ENCODE measurements around the gene MAPRE2. TPM values are rescaled to one million over a fixed set of nuclear protein-coding genes. Genes with fewer than 3 reads are reported as not detected.

MAPRE2 gene
- polyA plus RNA-seq: 100 to 1,000 TPM; 134 to 265 (median 224) TPM

DNA sequence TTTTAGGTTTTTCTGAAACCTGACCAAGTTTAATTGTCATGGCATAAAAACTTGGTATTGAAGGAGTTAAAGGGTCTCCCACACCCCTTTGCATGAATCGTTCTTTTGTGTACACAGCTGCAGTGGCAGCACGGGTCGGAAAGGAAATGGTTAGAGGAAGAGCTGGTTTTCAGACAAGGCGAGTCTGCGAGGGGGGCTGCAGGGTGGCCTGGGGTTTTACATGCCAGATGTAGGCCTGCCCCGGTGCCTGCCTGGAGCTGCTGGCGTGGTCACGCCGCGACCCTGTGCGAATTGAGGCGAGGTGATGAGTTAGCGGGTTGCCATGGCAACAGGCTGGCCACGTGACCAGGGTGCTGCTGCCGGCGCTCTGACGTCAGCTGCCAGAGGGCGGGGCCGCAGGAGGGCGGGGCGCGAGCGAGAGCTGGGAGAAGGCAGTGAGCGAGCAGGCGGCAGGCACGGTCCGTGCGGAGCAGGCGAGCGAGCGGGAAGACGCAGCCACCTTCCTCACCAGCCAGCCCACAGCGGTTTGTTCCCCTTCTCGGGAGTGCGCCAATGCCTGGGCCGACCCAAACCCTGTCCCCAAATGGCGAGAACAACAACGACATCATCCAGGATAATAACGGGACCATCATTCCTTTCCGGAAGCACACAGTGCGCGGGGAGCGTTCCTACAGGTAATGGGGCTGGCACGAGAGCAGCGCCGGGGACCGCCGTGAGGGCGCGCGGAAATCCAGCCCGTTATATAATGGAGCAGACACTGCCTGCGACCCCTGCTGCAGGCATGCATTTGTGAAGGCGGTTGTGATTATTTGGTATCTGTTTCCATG, at the start of gene MAPRE2:
Gene MAPRE2, plus strand, starts transcription at position 426 of the 827 bp plus-strand sequence. Its CDS starts 127 bp downstream, at position 553.
- Mint-ChIP-seq H3K4me3 (peak within 1 kb of the TSS; percentile 87 to 98 (median 92)), H3K4me1 (peaks cover 74 to 97% of the 10 kb centered on the region in 2 donors), H3K36me3 (no peaks in the 10 kb centered on the region), H3K27me3 (ENCODE audit: low read depth in 3 of 3) (peaks cover 20 to 24% (median 22%) of the 10 kb centered on the region in 3 donors), H3K9me3 (no peaks in the 10 kb centered on the region), H3K27ac (peak within 1 kb of the TSS; percentile 93 to 100 (median 98))
- peak; percentile 100 for DNase-seq

DNA sequence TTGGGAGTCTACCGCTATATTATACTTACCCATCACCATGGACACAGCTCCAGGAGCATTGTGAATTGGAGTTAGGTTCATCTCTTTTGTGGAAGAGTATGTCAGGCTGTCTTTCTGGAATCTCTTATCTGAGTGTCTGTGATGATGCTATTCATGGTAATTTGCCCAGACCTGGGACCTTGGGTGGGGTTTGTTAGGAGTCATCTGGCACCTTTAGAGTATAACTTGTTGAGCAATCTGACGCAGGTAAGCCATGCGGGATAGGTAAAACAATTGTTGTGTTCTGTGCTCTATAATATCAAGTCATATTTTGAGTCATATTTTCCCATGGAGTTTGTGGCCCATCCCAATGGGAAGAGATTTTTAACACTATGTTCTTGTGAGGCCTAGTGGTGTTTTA, 49.7 kb upstream of the MAPRE2 start:
- H3K4me3 Mint-ChIP-seq: no peak overlapping the region
- H3K4me1 Mint-ChIP-seq: no peaks in the 10 kb centered on the region
- H3K27ac Mint-ChIP-seq: peak overlapping the region in 1 of 6 donors; percentile 1
- no peak for DNase-seq
- no peaks in the 10 kb centered on the region for H3K9me3 Mint-ChIP-seq
- no peaks in the 10 kb centered on the region for H3K27me3 Mint-ChIP-seq (ENCODE audit: low read depth in 3 of 3)
- H3K36me3 Mint-ChIP-seq: peaks cover 0 to 15% (median 11%) of the 10 kb centered on the region in 3 donors

DNA sequence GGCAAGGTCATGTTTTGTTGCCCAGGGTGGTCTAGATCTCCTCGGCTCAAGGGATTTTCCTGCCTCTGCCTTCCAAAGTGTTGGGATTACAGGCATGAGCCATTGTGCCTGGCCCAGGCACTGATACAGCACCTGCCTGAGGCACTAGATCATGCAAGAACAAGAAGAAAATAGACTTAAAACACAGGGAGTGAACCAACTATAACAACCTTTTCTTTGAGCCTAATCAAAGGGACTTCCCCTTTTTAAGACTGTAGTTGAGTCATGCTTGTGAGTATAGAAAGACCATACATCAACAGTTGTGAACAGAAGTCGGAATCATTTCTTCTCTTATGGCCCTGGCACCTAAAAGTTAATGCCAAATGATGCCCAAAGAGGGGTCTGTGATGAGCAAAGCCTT, 47.9 kb upstream of the MAPRE2 start:
- Mint-ChIP-seq H3K4me3 (no peak overlapping the region), H3K36me3 (peaks cover 0 to 15% (median 11%) of the 10 kb centered on the region in 3 donors)

DNA sequence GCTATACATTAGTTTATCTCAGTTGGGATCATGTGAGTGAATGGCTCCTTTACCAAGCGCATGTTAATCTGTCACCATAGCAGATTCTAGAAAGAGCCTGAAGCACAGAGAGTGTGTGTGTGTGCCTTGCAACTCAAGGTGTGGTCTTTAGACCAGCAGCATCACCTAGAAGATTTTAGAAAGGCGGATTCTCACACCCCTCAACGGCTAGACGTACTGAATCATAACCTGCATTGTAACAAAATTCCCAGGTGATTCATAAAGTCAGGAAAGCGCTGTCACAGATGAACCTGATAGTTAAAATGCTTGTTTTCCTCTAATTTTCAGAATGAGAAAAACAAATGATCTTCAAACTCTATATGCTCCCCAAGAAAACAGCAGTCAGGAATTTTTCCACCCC, 45.5 kb upstream of the MAPRE2 start:
- no peaks in the 10 kb centered on the region for H3K4me1 Mint-ChIP-seq

More for the DNA sequence above, 47.9 kb upstream of the MAPRE2 start:
- Mint-ChIP-seq H3K4me1 (no peaks in the 10 kb centered on the region), H3K27me3 (ENCODE audit: low read depth in 3 of 3) (no peaks in the 10 kb centered on the region), H3K9me3 (no peaks in the 10 kb centered on the region), H3K27ac (no peak overlapping the region)
- no peak for DNase-seq

DNA sequence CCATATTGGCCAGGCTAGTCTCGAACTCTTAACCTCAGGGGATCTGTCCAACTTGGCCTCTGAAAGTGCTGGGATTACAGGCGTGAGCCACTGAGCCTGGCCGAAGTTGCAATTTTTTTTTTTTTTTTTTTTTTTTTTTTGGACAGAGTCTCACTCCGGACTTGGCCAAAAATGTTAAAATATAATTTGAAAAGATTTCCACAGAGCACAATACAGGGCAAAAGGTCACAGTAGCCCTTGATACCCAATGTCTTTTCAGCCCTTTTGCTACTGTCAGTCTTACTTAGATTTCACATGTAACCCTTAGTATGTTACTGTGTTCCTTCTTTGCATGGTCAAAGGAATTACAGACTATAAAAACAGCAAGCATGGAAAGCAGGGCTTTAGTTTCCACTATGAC, 42.6 kb upstream of the MAPRE2 start:
- Mint-ChIP-seq H3K4me3 (no peak overlapping the region), H3K27ac (no peak overlapping the region), H3K36me3 (peaks cover 0 to 9% (median 0%) of the 10 kb centered on the region in 3 donors), H3K9me3 (no peaks in the 10 kb centered on the region), H3K27me3 (ENCODE audit: low read depth in 3 of 3) (no peaks in the 10 kb centered on the region), H3K4me1 (no peaks in the 10 kb centered on the region)
- DNase-seq: no peak

More for the DNA sequence above, 45.5 kb upstream of the MAPRE2 start:
- Mint-ChIP-seq H3K4me3 (no peak overlapping the region), H3K27ac (no peak overlapping the region), H3K9me3 (no peaks in the 10 kb centered on the region), H3K36me3 (peaks cover 0 to 12% (median 5%) of the 10 kb centered on the region in 3 donors), H3K27me3 (ENCODE audit: low read depth in 3 of 3) (no peaks in the 10 kb centered on the region)
- DNase-seq: no peak

DNA sequence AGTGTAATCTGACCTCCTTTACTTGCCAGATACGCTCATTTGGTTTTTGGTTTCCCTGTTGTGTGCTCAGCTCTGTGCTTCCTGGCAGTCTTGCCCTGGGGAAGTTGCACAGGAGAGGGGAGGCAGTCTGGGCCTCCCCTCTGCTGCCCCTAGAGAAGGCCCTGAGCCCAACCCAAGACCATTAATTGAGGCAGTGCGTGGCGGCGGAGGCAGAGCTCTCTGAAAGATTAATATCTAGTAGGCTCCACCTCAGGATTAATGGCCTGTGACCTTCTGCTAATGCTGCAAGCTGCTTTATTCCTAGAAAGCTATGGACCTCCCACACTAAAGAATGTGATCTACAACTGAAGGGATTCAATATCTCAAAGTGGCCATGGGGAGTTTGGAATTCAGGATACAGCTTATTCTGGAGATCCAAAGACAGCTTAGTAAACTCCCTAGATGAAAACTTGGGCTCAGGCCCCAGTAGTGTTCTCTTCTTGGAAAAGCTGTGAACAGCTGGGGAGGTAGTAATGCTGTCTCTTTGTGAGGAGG, 41.4 kb upstream of the MAPRE2 start:
- Mint-ChIP-seq H3K9me3 (no peaks in the 10 kb centered on the region), H3K27me3 (ENCODE audit: low read depth in 3 of 3) (no peaks in the 10 kb centered on the region), H3K36me3 (peaks cover 0 to 9% (median 0%) of the 10 kb centered on the region in 3 donors), H3K4me3 (no peak overlapping the region), H3K27ac (no peak overlapping the region), H3K4me1 (no peaks in the 10 kb centered on the region)
- no peak for DNase-seq

DNA sequence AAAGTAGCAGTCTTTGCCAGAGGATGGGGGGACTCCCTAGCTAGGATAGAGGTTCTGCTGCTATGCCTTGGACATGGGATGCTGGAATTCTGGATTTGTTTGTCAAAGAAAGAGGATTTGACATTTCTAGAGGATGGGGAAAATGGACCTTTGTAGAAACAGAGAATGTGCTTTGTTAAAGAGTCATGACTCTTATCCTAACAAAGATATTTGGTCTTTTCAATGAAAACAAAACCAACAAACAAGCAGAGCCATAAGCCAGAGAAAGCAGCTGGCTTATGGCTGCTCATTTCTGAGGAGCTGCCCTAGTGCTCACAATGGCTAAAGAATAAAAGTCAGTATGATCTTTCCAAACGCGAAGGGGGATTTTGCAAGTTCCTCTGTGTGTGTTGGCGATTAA, 40.8 kb upstream of the MAPRE2 start:
- H3K4me3 Mint-ChIP-seq: no peak overlapping the region

DNA sequence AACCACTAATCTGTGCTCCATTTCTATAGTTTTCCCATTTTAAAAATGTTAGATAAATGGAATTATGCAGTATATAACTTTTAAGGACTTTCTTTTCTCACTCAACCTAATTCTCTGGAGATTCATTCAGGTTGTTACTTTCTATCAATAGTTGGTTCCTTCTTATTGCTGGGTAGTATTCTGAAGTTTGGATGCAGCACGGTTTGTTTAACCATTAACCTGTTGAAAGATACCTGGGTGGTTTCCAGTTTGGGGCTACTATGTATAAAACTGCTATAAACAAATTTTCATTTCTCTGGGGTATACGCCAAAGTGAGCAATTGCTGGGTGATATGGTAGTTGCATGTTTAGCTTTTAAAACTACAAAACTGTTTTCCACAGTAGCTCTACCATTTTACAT, 39.1 kb upstream of the MAPRE2 start:
- no peak overlapping the region for H3K4me3 Mint-ChIP-seq
- H3K27me3 Mint-ChIP-seq (ENCODE audit: low read depth in 3 of 3): no peaks in the 10 kb centered on the region
- DNase-seq: no peak
- H3K4me1 Mint-ChIP-seq: no peaks in the 10 kb centered on the region
- H3K27ac Mint-ChIP-seq: no peak overlapping the region
- no peaks in the 10 kb centered on the region for H3K9me3 Mint-ChIP-seq
- H3K36me3 Mint-ChIP-seq: no peaks in the 10 kb centered on the region

More for the DNA sequence above, 40.8 kb upstream of the MAPRE2 start:
- Mint-ChIP-seq H3K9me3 (no peaks in the 10 kb centered on the region), H3K27me3 (ENCODE audit: low read depth in 3 of 3) (no peaks in the 10 kb centered on the region), H3K27ac (no peak overlapping the region), H3K36me3 (peaks cover 0 to 3% (median 0%) of the 10 kb centered on the region in 3 donors), H3K4me1 (no peaks in the 10 kb centered on the region)
- DNase-seq: no peak

DNA sequence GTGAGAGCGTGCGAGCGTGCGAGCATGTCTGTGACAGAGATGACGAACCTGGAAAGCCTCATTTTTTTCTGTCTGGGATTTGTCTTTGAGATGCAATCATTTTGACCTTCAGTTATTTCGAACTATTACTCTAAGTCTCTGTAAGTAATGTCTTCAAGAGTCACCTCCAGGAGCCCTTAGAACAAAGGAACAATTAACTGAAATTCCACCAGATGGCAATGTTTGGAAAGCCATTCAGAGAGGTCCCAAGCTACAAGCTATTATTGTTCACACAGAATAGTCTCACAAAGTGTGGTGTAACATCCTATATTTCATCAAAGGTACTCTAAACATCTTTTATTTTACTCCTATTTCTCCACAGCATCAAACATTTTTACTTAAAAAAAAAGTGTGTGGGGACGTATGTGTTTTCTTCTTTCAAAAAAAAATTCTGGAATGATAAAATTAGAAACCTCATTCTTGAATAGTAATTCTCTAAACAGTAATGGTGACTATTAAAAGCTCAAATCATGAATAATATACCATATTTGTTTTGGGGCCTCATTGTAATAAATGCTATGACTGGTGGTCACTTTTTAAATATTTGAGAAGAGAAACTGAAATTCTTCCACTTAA, 35.1 kb upstream of the MAPRE2 start:
- Mint-ChIP-seq H3K9me3 (no peaks in the 10 kb centered on the region), H3K4me3 (no peak overlapping the region), H3K27me3 (ENCODE audit: low read depth in 3 of 3) (peaks cover 0 to 2% (median 2%) of the 10 kb centered on the region in 3 donors), H3K36me3 (no peaks in the 10 kb centered on the region), H3K27ac (no peak overlapping the region), H3K4me1 (no peaks in the 10 kb centered on the region)
- DNase-seq: peak; percentile 49 to 65 (median 54)

DNA sequence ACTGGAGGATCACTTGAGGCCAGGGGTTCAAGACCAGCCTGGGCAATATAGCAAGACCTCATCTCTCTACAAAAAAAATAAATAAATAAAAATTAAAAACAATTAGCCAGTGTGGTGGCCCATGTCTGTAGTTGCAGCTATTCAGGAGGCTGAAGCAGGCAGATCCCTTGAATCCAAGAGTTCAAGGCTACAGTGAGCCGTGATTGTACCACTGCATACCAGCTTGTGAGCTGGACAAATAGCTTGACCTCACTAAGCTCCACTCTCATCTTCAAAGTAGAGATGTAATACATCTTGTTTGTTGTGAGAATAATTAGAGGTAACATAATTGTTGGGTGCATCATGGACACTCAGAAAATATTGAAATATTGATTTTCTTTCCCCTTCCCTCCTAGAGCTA, 31.1 kb upstream of the MAPRE2 start:
- no peaks in the 10 kb centered on the region for H3K9me3 Mint-ChIP-seq
- no peak overlapping the region for H3K4me3 Mint-ChIP-seq
- H3K36me3 Mint-ChIP-seq: no peaks in the 10 kb centered on the region
- H3K4me1 Mint-ChIP-seq: no peaks in the 10 kb centered on the region
- no peak for DNase-seq
- peaks cover 0 to 2% (median 2%) of the 10 kb centered on the region in 3 donors for H3K27me3 Mint-ChIP-seq (ENCODE audit: low read depth in 3 of 3)
- H3K27ac Mint-ChIP-seq: no peak overlapping the region

DNA sequence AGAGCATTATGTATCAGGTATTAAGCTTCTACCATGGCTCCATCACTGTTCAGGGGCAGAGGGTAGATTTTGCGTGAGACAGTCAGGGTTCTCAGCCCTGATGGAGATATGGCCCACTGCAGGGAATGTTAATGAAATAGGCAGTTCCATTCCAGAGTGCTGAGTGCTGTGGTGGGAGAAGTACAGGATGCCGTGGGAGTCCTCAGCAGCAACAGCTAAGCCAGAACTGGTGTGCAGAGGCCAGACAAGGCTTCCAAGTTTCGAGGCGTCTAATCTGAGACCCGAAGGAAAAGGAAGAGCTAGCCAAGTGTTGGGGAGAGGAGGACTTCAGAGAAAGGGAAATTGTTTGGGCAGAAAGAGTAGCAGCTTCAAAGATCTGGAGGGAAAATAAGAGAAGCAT, 30.2 kb upstream of the MAPRE2 start:
- H3K27ac Mint-ChIP-seq: no peak overlapping the region
- no peak overlapping the region for H3K4me3 Mint-ChIP-seq
- no peaks in the 10 kb centered on the region for H3K36me3 Mint-ChIP-seq
- no peak for DNase-seq
- peaks cover 0 to 2% (median 2%) of the 10 kb centered on the region in 3 donors for H3K27me3 Mint-ChIP-seq (ENCODE audit: low read depth in 3 of 3)
- no peaks in the 10 kb centered on the region for H3K9me3 Mint-ChIP-seq
- H3K4me1 Mint-ChIP-seq: no peaks in the 10 kb centered on the region

DNA sequence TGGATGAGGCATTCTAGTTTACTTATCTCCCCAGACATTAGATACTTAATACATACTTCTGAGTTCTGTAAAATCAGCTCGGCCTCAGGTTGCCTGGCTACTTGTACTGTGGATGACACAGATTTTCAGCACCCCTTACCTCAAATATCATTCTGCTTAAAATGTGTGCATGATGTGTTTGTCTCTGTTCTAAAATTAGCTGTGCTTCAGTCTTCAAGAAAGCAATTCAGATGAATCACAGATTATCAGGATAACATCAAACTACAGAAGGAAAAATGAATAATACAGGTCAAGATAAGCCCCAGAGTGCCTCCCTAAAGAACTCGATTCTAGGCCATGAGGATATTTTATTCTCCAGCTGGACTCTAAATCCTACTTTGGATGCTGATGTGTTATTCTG, 21.3 kb upstream of the MAPRE2 start:
- Mint-ChIP-seq H3K9me3 (no peaks in the 10 kb centered on the region), H3K27ac (no peak overlapping the region), H3K36me3 (no peaks in the 10 kb centered on the region), H3K27me3 (ENCODE audit: low read depth in 3 of 3) (peaks cover 0 to 3% (median 2%) of the 10 kb centered on the region in 3 donors), H3K4me1 (no peaks in the 10 kb centered on the region), H3K4me3 (no peak overlapping the region)
- no peak for DNase-seq

DNA sequence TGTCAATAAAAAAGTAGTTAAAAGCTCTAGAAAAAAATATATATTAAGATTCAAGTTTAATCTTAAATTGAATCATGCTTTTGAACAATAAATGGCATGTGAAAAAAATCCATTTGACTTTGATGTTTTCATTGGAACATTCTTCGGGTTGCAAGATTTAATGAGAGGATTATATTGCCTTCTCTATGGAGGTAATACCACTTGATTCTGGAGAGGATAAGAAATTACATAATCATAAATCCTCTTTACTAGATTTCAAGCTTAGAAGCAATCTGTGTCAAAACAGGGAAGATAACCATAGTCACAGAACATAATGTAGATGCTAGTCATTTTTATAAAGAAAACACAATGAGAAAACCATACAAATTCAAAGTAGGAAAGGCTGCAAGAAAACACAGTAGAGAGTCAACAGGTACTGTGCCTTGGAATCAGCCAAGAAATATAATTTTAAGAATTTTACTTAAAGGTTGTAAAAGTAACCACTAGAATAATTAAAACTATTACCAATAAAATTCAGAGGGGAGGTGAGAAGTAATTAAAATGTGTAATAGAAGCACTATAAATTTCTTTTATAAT, 18.7 kb upstream of the MAPRE2 start:
- no peaks in the 10 kb centered on the region for H3K9me3 Mint-ChIP-seq
- H3K27ac Mint-ChIP-seq: no peak overlapping the region
- peaks cover 0 to 5% of the 10 kb centered on the region in 2 donors for H3K4me1 Mint-ChIP-seq
- no peak overlapping the region for H3K4me3 Mint-ChIP-seq
- H3K27me3 Mint-ChIP-seq (ENCODE audit: low read depth in 3 of 3): peaks cover 0 to 3% (median 2%) of the 10 kb centered on the region in 3 donors
- no peak for DNase-seq
- no peaks in the 10 kb centered on the region for H3K36me3 Mint-ChIP-seq

DNA sequence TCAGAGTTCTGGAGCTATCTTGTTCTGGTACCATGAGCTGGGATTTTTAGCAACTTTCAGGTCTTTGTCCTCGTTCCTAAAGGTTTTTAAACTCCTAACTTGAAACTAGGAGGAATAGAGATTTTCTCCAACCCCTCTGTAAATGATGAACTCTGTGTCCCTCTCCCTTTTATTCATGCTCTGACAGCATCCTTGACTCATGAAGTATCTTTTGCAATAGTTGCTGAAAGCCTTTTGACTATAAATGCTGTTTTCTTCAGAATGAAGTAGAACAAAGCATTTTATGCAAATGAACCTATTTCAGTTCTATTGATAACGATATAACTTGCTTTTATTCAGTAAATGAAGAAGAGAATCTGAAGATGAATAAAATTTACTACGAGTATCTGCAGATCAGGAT, 17.0 kb upstream of the MAPRE2 start:
- Mint-ChIP-seq H3K27me3 (ENCODE audit: low read depth in 3 of 3) (peaks cover 0 to 3% (median 2%) of the 10 kb centered on the region in 3 donors), H3K27ac (no peak overlapping the region), H3K36me3 (no peaks in the 10 kb centered on the region), H3K4me3 (no peak overlapping the region), H3K9me3 (no peaks in the 10 kb centered on the region), H3K4me1 (peaks cover 2 to 8% of the 10 kb centered on the region in 2 donors)
- no peak for DNase-seq

Data from immature natural killer cell (primary cell).